GM08714 (cell line): ENCODE data around the gene ZFTA.

Experiments used
- H3K4me3 ChIP-seq: fragments of 200-500 bp; sonication (Bioruptor generic); 2 replicates; pipeline ENCODE4 v1.5.1; 2014; ENCODE audit warnings: mild to moderate bottlenecking, low read length, inconsistent platforms
- ZNF274 ChIP-seq: IDR thresholded peaks from 2 replicates; pipeline ENCODE4 v1.6.1; 2012; ENCODE audit warnings: mild to moderate bottlenecking, low read depth, low read length

The ZFTA gene

GRCh38 chr11:63766531-63767235 is 1.9 kb downstream of the ZFTA start:
- no peak for TF ChIP-seq ZNF274
- no peak overlapping the region for H3K4me3 ChIP-seq

GRCh38 chr11:63765688-63766241 is 2.8 kb downstream of the ZFTA start:
- no peak overlapping the region for H3K4me3 ChIP-seq
- TF ChIP-seq ZNF274 = no peak

- no peak for TF ChIP-seq ZNF274
- no peak overlapping the region for H3K4me3 ChIP-seq
Observed at GRCh38 chr11:63764679-63765647, 3.6 kb downstream of the ZFTA start.

GRCh38 chr11:63764340-63764678 is 4.3 kb downstream of the ZFTA start:
- H3K4me3 ChIP-seq = no peak overlapping the region
- TF ChIP-seq ZNF274 = no peak

GRCh38 chr11:63763496-63764339 is 4.9 kb downstream of the ZFTA start:
- no peak for TF ChIP-seq ZNF274
- H3K4me3 ChIP-seq = no peak overlapping the region

GRCh38 chr11:63762654-63763495 is 5.7 kb downstream of the ZFTA start:
- no peak for TF ChIP-seq ZNF274
- no peak overlapping the region for H3K4me3 ChIP-seq

GRCh38 chr11:63761931-63762653 is 6.5 kb downstream of the ZFTA start:
- TF ChIP-seq ZNF274 = no peak
- H3K4me3 ChIP-seq = no peak overlapping the region

- no peak overlapping the region for H3K4me3 ChIP-seq
- no peak for TF ChIP-seq ZNF274
Observed at GRCh38 chr11:63761188-63761587, 7.4 kb downstream of the ZFTA start.

- TF ChIP-seq ZNF274 = no peak
- no peak overlapping the region for H3K4me3 ChIP-seq
Observed at GRCh38 chr11:63760487-63761079, 8.0 kb downstream of the ZFTA start.

- H3K4me3 ChIP-seq = no peak overlapping the region
- TF ChIP-seq ZNF274 = no peak
Observed at GRCh38 chr11:63756919-63757761, 11.4 kb downstream of the ZFTA start.

GRCh38 chr11:63749624-63750023 is 19.0 kb downstream of the ZFTA start:
- no peak overlapping the region for H3K4me3 ChIP-seq
- no peak for TF ChIP-seq ZNF274

- no peak overlapping the region for H3K4me3 ChIP-seq
- TF ChIP-seq ZNF274 = no peak
Observed at GRCh38 chr11:63747011-63747410, 21.6 kb downstream of the ZFTA start.
